ENCODE measurements around the gene KIF3B. TPM values are rescaled to one million over a fixed set of nuclear protein-coding genes. Genes with fewer than 3 reads are reported as not detected.
"Not testable (repeated sequence)": the region's sequence is repeated elsewhere in the genome, so short reads cannot be mapped to it uniquely, and the experiment has no call there.

The KIF3B gene
- total RNA-seq, 1 donor from 2014 or later: 20.1 TPM

GRCh38 chr20:32315399-32315798 is 37.9 kb downstream of the KIF3B start:
- Histone ChIP-seq H3K27ac (no peak overlapping the region), H3K27me3 (no peaks in the 10 kb centered on the region), H3K4me1 (no peaks in the 10 kb centered on the region), H3K36me3 (peaks cover 13 to 25% of the 10 kb centered on the region in 2 donors), H3K9me3 (no peaks in the 10 kb centered on the region), H3K4me3 (no peak overlapping the region)
- TF ChIP-seq CTCF (IDR thresholded peaks at IDR 0.05): no peak
- intact Hi-C loops (cut with DNase I): no loop called here
- DNase-seq (ENCODE audit: low spot score in 2 of 2): no peak

- Histone ChIP-seq H3K4me1 (no peaks in the 10 kb centered on the region), H3K27ac (no peak overlapping the region), H3K36me3 (peaks cover 8 to 23% of the 10 kb centered on the region in 2 donors), H3K4me3 (no peak overlapping the region), H3K27me3 (no peaks in the 10 kb centered on the region), H3K9me3 (no peaks in the 10 kb centered on the region)
- intact Hi-C loops (cut with DNase I): no loop called here
- TF ChIP-seq CTCF (IDR thresholded peaks at IDR 0.05): no peak
- no peak for DNase-seq (ENCODE audit: low spot score in 2 of 2)
Measured at GRCh38 chr20:32315891-32316290, 38.4 kb downstream of the KIF3B start.

GRCh38 chr20:32316667-32317066 is 39.2 kb downstream of the KIF3B start:
- no peaks in the 10 kb centered on the region for H3K9me3 ChIP-seq
- no peaks in the 10 kb centered on the region for H3K27me3 ChIP-seq
- H3K36me3 ChIP-seq: peaks cover 5 to 23% of the 10 kb centered on the region in 2 donors
- intact Hi-C loops (cut with DNase I): no loop called here
- H3K4me1 ChIP-seq: no peaks in the 10 kb centered on the region
- no peak overlapping the region for H3K4me3 ChIP-seq
- no peak overlapping the region for H3K27ac ChIP-seq
- TF ChIP-seq CTCF (IDR thresholded peaks at IDR 0.05): no peak
- no peak for DNase-seq (ENCODE audit: low spot score in 2 of 2)

GRCh38 chr20:32319100-32319499 is 41.6 kb downstream of the KIF3B start:
- Histone ChIP-seq H3K27ac (no peak overlapping the region), H3K9me3 (no peaks in the 10 kb centered on the region), H3K4me3 (no peak overlapping the region), H3K36me3 (peaks cover 3 to 19% of the 10 kb centered on the region in 2 donors), H3K27me3 (no peaks in the 10 kb centered on the region), H3K4me1 (no peaks in the 10 kb centered on the region)
- TF ChIP-seq CTCF (IDR thresholded peaks at IDR 0.05): no peak
- intact Hi-C loops (cut with DNase I): no loop called here
- DNase-seq (ENCODE audit: low spot score in 2 of 2): no peak

- TF ChIP-seq CTCF (IDR thresholded peaks at IDR 0.05): no peak
- Histone ChIP-seq H3K9me3 (no peaks in the 10 kb centered on the region), H3K36me3 (peaks cover 3 to 18% of the 10 kb centered on the region in 2 donors), H3K4me3 (no peak overlapping the region), H3K4me1 (no peaks in the 10 kb centered on the region), H3K27ac (no peak overlapping the region), H3K27me3 (no peaks in the 10 kb centered on the region)
- intact Hi-C loops (cut with DNase I): no loop called here
- no peak for DNase-seq (ENCODE audit: low spot score in 2 of 2)
Measured at GRCh38 chr20:32320305-32320704, 42.9 kb downstream of the KIF3B start.

- intact Hi-C loops (cut with DNase I): no loop called here
- H3K4me1 ChIP-seq: no peaks in the 10 kb centered on the region
- DNase-seq (ENCODE audit: low spot score in 2 of 2): no peak
Measured at GRCh38 chr20:32321390-32321789, 43.9 kb downstream of the KIF3B start.

GRCh38 chr20:32322260-32322659 is 44.8 kb downstream of the KIF3B start:
- H3K27me3 ChIP-seq; intact Hi-C loops (cut with DNase I); DNase-seq (ENCODE audit: low spot score in 2 of 2); H3K9me3 ChIP-seq; H3K4me1 ChIP-seq; H3K27ac ChIP-seq; H3K36me3 ChIP-seq; H3K4me3 ChIP-seq: not testable (repeated sequence)

More at GRCh38 chr20:32321390-32321789, 43.9 kb downstream of the KIF3B start:
- Histone ChIP-seq H3K27me3 (no peaks in the 10 kb centered on the region), H3K9me3 (no peaks in the 10 kb centered on the region), H3K36me3 (peaks cover 0 to 10% of the 10 kb centered on the region in 2 donors), H3K27ac (no peak overlapping the region), H3K4me3 (no peak overlapping the region)
- no peak for TF ChIP-seq CTCF (IDR thresholded peaks at IDR 0.05)

- H3K4me3 ChIP-seq; H3K9me3 ChIP-seq; H3K27me3 ChIP-seq; intact Hi-C loops (cut with DNase I); H3K4me1 ChIP-seq; H3K27ac ChIP-seq; DNase-seq (ENCODE audit: low spot score in 2 of 2): not testable (repeated sequence)
- H3K36me3 ChIP-seq: peaks cover 9 to 13% of the 10 kb centered on the region in 2 donors
Measured at GRCh38 chr20:32323761-32324160, 46.3 kb downstream of the KIF3B start.
